ENCODE results near the gene PDE8B. TPM values are rescaled to one million over a fixed set of nuclear protein-coding genes. Genes with fewer than 3 reads are reported as not detected.
A peak's percentile ranks its signal among the peaks of the same experiment; 100 is the strongest.
"Not testable (repeated sequence)": the region's sequence is repeated elsewhere in the genome, so short reads cannot be mapped to it uniquely, and the experiment has no call there.

The PDE8B gene
- total and polyA plus RNA-seq, 2 experiments from 2014 or later: 0.83 to 0.84 TPM

DNA sequence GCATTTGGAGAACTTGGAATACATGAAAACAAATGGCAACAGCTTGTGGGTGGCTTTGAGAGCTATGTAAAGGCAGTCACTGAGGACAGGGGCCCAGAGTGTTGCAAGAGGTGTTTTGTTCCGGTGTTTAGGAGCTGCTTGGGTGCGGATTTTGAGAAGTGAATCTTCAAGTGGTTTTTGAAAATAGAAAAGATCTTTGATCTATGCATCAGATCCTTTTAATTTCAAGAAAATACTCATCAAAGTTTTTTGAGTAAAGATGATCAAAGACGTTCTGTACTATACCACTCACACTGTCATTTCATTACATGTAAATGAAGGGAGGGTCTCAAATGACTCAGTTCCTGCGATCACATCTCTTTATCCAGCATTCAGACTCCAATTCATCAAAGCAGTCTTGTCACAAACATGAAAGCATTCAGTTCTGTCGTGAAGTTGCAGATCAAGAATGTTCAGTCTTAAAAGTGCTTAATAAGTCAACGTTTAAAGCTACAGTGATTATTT is 169.1 kb downstream of the PDE8B start:
- Histone ChIP-seq H3K27me3 (no peaks in the 10 kb centered on the region), H3K4me3 (no peak overlapping the region), H3K9me3 (ENCODE audit: low read depth) (no peaks in the 10 kb centered on the region), H3K4me1 (ENCODE audit: low read depth) (no peaks in the 10 kb centered on the region), H3K27ac (no peak overlapping the region), H3K36me3 (no peaks in the 10 kb centered on the region)
- no peak for DNase-seq (ENCODE audit: low read depth in 1 of 2, low spot score in 1 of 2)
- TF ChIP-seq, protein P1, sequence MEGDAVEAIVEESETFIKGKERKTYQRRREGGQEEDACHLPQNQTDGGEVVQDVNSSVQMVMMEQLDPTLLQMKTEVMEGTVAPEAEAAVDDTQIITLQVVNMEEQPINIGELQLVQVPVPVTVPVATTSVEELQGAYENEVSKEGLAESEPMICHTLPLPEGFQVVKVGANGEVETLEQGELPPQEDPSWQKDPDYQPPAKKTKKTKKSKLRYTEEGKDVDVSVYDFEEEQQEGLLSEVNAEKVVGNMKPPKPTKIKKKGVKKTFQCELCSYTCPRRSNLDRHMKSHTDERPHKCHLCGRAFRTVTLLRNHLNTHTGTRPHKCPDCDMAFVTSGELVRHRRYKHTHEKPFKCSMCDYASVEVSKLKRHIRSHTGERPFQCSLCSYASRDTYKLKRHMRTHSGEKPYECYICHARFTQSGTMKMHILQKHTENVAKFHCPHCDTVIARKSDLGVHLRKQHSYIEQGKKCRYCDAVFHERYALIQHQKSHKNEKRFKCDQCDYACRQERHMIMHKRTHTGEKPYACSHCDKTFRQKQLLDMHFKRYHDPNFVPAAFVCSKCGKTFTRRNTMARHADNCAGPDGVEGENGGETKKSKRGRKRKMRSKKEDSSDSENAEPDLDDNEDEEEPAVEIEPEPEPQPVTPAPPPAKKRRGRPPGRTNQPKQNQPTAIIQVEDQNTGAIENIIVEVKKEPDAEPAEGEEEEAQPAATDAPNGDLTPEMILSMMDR (IDR thresholded peaks at IDR 0.05; ENCODE audit: low read depth, low read length): no peak

DNA sequence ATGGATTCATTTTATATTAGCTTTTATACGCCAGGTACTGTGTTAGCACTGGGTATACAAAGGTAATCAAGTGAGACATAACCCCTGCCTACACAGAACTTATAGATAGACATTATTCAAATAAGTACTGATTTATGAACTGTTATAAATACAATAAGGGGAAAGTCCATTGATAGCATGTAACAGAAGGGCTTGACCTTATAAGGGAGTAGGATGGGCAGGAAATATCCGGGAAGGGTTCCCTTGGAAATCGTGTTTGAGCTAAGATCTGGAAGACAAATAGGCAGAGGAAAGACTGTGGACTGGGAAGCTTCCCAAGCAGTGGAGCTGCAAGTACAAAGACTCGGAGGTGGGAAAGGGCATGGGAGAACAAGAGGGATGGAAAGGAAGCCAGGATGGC is 170.2 kb downstream of the PDE8B start:
- no peak overlapping the region for H3K27ac ChIP-seq
- H3K36me3 ChIP-seq: no peaks in the 10 kb centered on the region
- H3K4me1 ChIP-seq (ENCODE audit: low read depth): no peaks in the 10 kb centered on the region
- no peak overlapping the region for H3K4me3 ChIP-seq
- TF ChIP-seq, protein P1 (IDR thresholded peaks at IDR 0.05; ENCODE audit: low read depth, low read length): no peak
- no peaks in the 10 kb centered on the region for H3K27me3 ChIP-seq
- no peaks in the 10 kb centered on the region for H3K9me3 ChIP-seq (ENCODE audit: low read depth)
- no peak for DNase-seq (ENCODE audit: low read depth in 1 of 2, low spot score in 1 of 2)

DNA sequence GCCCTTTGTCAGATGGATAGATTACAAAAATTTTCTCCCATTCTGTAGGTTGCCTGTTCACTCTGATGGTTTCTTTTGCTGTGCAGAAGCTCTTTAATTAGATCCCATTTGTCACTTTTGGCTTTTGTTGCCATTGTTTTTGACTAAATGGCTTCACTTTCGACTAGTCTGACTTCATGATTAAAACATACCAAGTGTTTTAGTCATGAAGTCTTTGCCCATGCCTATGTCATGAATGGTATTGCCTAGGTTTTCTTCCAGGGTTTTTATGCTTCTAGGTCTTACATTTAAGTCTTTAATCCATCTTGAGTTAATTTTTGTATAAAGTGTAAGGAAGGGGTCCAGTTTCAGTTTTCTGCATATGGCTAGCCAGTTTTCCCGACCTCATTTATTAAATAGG is 172.9 kb downstream of the PDE8B start:
- H3K4me3 ChIP-seq; H3K4me1 ChIP-seq (ENCODE audit: low read depth); DNase-seq (ENCODE audit: low read depth in 1 of 2, low spot score in 1 of 2); H3K9me3 ChIP-seq (ENCODE audit: low read depth); H3K36me3 ChIP-seq; H3K27ac ChIP-seq; H3K27me3 ChIP-seq: not testable (repeated sequence)

DNA sequence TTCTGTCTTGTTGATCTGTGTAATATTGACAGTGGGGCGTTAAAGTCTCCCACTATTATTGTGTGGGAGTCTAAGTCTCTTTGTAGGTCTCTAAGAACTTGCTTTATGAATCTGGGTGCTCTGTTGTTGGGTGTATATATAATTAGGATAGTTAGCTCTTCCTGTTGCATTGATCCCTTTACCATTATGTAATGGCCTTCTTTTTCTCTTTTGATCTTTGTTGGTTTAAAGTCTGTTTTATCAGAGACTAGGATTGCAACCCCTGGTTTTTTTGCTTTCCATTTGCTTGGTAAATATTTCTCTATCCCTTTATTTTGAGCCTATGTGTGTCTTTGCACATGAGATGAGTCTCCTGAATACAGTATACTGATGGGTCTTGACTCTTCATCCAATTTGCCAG is 175.9 kb downstream of the PDE8B start:
- H3K9me3 ChIP-seq (ENCODE audit: low read depth); H3K4me3 ChIP-seq; DNase-seq (ENCODE audit: low read depth in 1 of 2, low spot score in 1 of 2); H3K4me1 ChIP-seq (ENCODE audit: low read depth); H3K27me3 ChIP-seq; H3K36me3 ChIP-seq; H3K27ac ChIP-seq: not testable (repeated sequence)

DNA sequence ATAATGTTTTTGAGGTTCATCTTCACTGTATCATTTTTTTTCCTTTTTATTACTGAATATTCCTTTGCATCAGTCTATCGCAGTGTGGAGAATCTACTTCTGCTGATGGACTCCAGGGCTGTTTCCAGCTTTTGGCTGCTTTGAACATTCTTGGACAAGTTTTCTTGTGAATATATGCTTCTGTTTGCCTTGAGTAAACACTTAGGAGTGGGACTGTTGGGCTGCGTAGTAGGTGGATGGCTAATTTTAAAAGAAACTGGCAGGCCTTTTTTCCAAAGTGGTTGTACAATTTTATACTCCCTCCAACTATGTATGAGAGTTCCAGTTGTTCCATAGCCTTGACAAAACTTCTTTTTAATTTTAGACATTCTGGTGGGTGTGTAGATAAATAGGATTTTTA is 179.3 kb downstream of the PDE8B start:
- H3K36me3 ChIP-seq: no peaks in the 10 kb centered on the region
- no peak for DNase-seq (ENCODE audit: low read depth in 1 of 2, low spot score in 1 of 2)
- H3K27ac ChIP-seq: no peak overlapping the region
- H3K27me3 ChIP-seq: no peaks in the 10 kb centered on the region
- TF ChIP-seq, protein P1 (IDR thresholded peaks at IDR 0.05; ENCODE audit: low read depth, low read length): no peak
- no peak overlapping the region for H3K4me3 ChIP-seq
- no peaks in the 10 kb centered on the region for H3K9me3 ChIP-seq (ENCODE audit: low read depth)
- no peaks in the 10 kb centered on the region for H3K4me1 ChIP-seq (ENCODE audit: low read depth)

DNA sequence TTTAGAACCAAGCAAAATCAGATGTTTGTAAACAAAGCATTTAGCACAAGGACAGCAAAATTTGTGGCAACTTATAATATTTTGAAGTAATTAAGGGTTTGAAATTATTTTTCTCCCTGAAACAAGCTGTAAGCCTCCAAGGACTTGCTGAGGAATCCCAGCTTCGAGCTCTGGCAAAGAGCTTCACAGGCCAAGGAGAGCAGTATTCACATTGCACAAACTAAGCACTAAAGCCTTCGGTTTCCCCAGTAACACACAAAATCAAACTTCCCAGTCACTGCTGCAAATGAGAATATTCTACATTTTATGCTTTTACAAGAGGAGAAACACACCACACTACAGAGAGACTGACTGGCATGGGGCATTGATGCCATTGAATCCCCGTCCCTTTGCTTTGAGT is 179.7 kb downstream of the PDE8B start:
- no peaks in the 10 kb centered on the region for H3K4me1 ChIP-seq (ENCODE audit: low read depth)
- no peak overlapping the region for H3K4me3 ChIP-seq
- no peaks in the 10 kb centered on the region for H3K9me3 ChIP-seq (ENCODE audit: low read depth)
- no peaks in the 10 kb centered on the region for H3K36me3 ChIP-seq
- no peak overlapping the region for H3K27ac ChIP-seq
- no peak for DNase-seq (ENCODE audit: low read depth in 1 of 2, low spot score in 1 of 2)
- no peaks in the 10 kb centered on the region for H3K27me3 ChIP-seq
- TF ChIP-seq, protein P1 (IDR thresholded peaks at IDR 0.05; ENCODE audit: low read depth, low read length): no peak

DNA sequence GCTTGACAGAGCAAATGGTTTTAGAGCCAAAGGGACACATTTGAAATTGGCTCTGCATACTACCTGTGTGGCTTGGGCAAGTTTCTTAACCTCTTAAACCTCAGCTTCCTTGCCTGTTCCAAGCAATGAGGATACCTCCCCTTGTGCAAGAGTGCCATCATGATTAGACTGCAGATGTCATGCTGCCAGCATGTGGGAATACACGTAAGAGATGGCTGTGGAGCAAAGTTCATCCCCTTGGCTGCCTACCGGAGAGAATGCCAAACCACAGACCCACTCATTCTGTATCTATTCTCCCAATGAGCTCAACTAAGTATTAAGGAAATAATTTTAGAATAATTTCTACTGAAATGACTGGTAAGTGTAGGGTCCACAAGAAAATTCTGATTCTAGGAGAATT is 180.3 kb downstream of the PDE8B start:
- no peak overlapping the region for H3K27ac ChIP-seq
- H3K4me1 ChIP-seq (ENCODE audit: low read depth): no peaks in the 10 kb centered on the region
- no peaks in the 10 kb centered on the region for H3K27me3 ChIP-seq
- DNase-seq (ENCODE audit: low read depth in 1 of 2, low spot score in 1 of 2): peak in 1 of 2 donors; percentile 65
- no peaks in the 10 kb centered on the region for H3K9me3 ChIP-seq (ENCODE audit: low read depth)
- H3K4me3 ChIP-seq: no peak overlapping the region
- H3K36me3 ChIP-seq: no peaks in the 10 kb centered on the region
- TF ChIP-seq, protein P1 (IDR thresholded peaks at IDR 0.05; ENCODE audit: low read depth, low read length): no peak
